ENCODE data around the gene CELA2A.
A peak's percentile ranks its signal among the peaks of the same experiment; 100 is the strongest.

The CELA2A gene

DNA sequence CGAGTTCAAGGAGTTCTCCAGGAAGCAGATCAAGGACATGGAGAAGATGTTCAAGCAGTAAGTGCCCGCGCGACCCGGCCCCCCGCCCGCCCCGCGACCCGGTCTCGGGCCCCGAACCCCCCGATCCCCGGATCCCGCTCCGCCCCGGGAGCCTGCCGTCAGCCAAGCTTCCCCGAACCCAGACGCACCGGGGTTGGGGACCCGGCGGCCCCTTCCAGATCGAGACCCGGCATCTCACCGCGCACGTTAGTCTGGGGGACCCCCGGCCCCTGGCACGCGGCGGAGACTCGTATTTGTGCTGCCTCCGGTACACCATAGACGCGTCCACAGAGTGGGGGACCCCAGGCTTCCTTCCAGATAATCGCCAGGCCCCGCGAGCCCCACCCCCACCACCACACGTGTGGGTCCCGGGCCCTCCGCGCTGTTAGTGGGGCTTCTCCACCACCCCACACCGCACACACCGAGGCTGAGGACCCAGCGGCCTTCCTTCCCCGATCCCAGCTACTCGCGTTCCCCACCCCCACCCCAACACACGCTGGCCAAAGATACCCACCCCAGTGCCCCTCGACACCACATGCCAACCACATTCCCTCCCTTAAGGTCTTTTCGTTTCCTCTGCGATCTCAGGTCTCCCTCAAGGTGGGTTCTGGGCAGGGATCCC lies 46.2 kb upstream of the CELA2A start:
- H3K18ac ChIP-seq (ENCODE audit: low read depth in 1 of 2, low read length in 2 of 2): peak overlapping the region; percentile 85 to 98
- H2BK15ac ChIP-seq (ENCODE audit: low read depth, poor library complexity, severe bottlenecking): peak overlapping the region; percentile 82
- no peak overlapping the region for H2BK5ac ChIP-seq (ENCODE audit: low read depth, low read length, poor library complexity, severe bottlenecking)
- H3K4me3 ChIP-seq (ENCODE audit: insufficient read depth in 1 of 2, low read depth in 1 of 2, low read length in 2 of 2): peak overlapping the region; percentile 84 to 91
- H3K4ac ChIP-seq (ENCODE audit: low read depth in 1 of 2, low read length in 2 of 2): peak overlapping the region; percentile 54 to 93
- peaks cover 32% of the 10 kb centered on the region for H3K79me1 ChIP-seq (replicated peaks; ENCODE audit: low read length, poor library complexity, severe bottlenecking)
- no peak overlapping the region for H3K27ac ChIP-seq (ENCODE audit: low read length, poor library complexity, severe bottlenecking)
- DNase-seq: no peak
- H2BK12ac ChIP-seq (ENCODE audit: low read length in 2 of 2): peak overlapping the region in 1 of 2 experiments; percentile 60
- peak overlapping the region; percentile 64 for H2BK120ac ChIP-seq (ENCODE audit: low read depth, low read length)
- H3K14ac ChIP-seq (ENCODE audit: low read length in 2 of 2): peak overlapping the region; percentile 78 to 92
- H3K27me3 ChIP-seq (ENCODE audit: control insufficient read depth in 1 of 2, insufficient read depth in 1 of 2, low read length in 2 of 2): peaks cover 0 to 7% of the 10 kb centered on the region in 2 experiments
- H2AK5ac ChIP-seq (ENCODE audit: low read length, severe bottlenecking): no peak overlapping the region
- peaks cover 3 to 6% of the 10 kb centered on the region in 2 experiments for H3K36me3 ChIP-seq (ENCODE audit: control insufficient read depth in 1 of 2, insufficient read depth in 2 of 2, low read depth in 1 of 2, low read length in 2 of 2)
- peak overlapping the region; percentile 92 for H3K4me2 ChIP-seq (ENCODE audit: low read length, poor library complexity, severe bottlenecking)
- H3K23ac ChIP-seq (ENCODE audit: low read length in 2 of 2): peak overlapping the region in 1 of 2 experiments; percentile 81
- H2AFZ ChIP-seq (ENCODE audit: low read depth, low read length): peak overlapping the region; percentile 96
- H3K9me3 ChIP-seq (ENCODE audit: control insufficient read depth, low read length): no peaks in the 10 kb centered on the region
- peaks cover 25% of the 10 kb centered on the region for H3K4me1 ChIP-seq (ENCODE audit: control insufficient read depth, insufficient read depth, low read depth, low read length)
- peak overlapping the region; percentile 92 for H3K9ac ChIP-seq (ENCODE audit: low read length)
- peak overlapping the region; percentile 64 for H4K91ac ChIP-seq (ENCODE audit: low read length)
- H4K8ac ChIP-seq (ENCODE audit: low read length): peak overlapping the region; percentile 61
- WGBS: 4% methylated on average over 52 of the region's 53 CpGs

DNA sequence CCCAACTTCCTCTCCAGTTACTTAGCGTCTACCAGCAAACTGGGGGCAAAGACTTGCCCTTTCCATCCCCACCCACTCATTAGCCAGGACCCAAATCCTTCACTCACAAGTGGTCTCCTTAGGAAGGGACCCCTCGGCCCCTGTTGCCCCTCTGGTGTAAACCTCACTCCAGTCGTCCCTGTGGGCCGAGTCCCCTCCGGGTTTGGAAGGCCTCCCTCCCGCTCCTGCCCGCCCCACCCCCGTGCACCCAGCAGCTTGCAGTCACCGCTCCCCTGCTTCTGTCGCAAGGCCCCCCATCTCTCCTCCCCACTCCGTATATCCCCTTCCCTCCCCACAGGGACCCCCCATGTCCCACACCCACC lies 45.7 kb upstream of the CELA2A start:
- Histone ChIP-seq H2BK5ac (ENCODE audit: low read depth, low read length, poor library complexity, severe bottlenecking) (no peak overlapping the region), H4K8ac (ENCODE audit: low read length) (peak overlapping the region; percentile 27), H2AFZ (ENCODE audit: low read depth, low read length) (no peak overlapping the region), H3K18ac (ENCODE audit: low read depth in 1 of 2, low read length in 2 of 2) (peak overlapping the region; percentile 37 to 98), H3K4ac (ENCODE audit: low read depth in 1 of 2, low read length in 2 of 2) (peak overlapping the region in 1 of 2 experiments; percentile 81), H2BK15ac (ENCODE audit: low read depth, poor library complexity, severe bottlenecking) (peak overlapping the region; percentile 82), H3K27me3 (ENCODE audit: control insufficient read depth in 1 of 2, insufficient read depth in 1 of 2, low read length in 2 of 2) (peaks cover 0 to 3% of the 10 kb centered on the region in 2 experiments), H3K36me3 (ENCODE audit: control insufficient read depth in 1 of 2, insufficient read depth in 2 of 2, low read depth in 1 of 2, low read length in 2 of 2) (peaks cover 3 to 6% of the 10 kb centered on the region in 2 experiments), H4K91ac (ENCODE audit: low read length) (peak overlapping the region; percentile 85), H3K23ac (ENCODE audit: low read length in 2 of 2) (no peak overlapping the region), H3K14ac (ENCODE audit: low read length in 2 of 2) (no peak overlapping the region), H3K4me2 (ENCODE audit: low read length, poor library complexity, severe bottlenecking) (peak overlapping the region; percentile 92), H3K9me3 (ENCODE audit: control insufficient read depth, low read length) (no peaks in the 10 kb centered on the region), H3K4me1 (ENCODE audit: control insufficient read depth, insufficient read depth, low read depth, low read length) (peaks cover 27% of the 10 kb centered on the region), H3K79me1 (replicated peaks; ENCODE audit: low read length, poor library complexity, severe bottlenecking) (peaks cover 32% of the 10 kb centered on the region), H3K27ac (ENCODE audit: low read length, poor library complexity, severe bottlenecking) (no peak overlapping the region), H2BK120ac (ENCODE audit: low read depth, low read length) (peak overlapping the region; percentile 71), H3K4me3 (ENCODE audit: insufficient read depth in 1 of 2, low read depth in 1 of 2, low read length in 2 of 2) (peak overlapping the region; percentile 84 to 91), H2BK12ac (ENCODE audit: low read length in 2 of 2) (no peak overlapping the region), H2AK5ac (ENCODE audit: low read length, severe bottlenecking) (no peak overlapping the region), H3K9ac (ENCODE audit: low read length) (peak overlapping the region; percentile 92)
- DNase-seq: no peak
- 72% methylated on average over 11 of the region's 11 CpGs for WGBS

DNA sequence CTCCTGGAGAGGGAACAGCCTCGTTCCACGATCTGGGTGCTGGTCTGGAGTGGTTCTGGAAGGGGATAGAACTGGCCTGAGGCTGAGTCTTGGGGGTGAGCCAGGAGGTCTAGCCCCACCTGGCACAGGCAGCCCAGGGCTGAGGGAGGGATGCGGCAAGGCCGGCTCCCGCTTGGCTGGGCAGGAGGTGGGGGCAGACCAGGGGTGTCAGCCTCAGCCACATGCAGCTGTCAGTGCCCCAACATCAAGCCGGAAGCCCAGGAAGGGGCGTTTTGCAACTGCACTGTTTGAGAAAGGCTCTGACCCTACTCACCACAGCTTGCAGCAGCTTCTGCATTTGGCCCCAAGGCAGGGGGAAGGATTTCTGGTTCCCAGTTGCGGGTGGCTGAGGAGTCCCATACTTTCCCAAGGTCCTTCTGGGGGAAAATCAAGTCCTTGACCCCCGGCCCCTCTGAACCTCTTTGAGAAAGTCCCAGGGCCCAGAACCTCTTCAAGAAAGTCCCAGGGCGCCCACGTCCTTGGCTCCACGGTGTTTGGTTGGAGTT lies 44.9 kb upstream of the CELA2A start:
- H2BK12ac ChIP-seq (ENCODE audit: low read length in 2 of 2): peak overlapping the region; percentile 49 to 93
- no peak overlapping the region for H2AFZ ChIP-seq (ENCODE audit: low read depth, low read length)
- H3K9ac ChIP-seq (ENCODE audit: low read length): peak overlapping the region; percentile 92
- no peak overlapping the region for H3K27ac ChIP-seq (ENCODE audit: low read length, poor library complexity, severe bottlenecking)
- H3K4me3 ChIP-seq (ENCODE audit: insufficient read depth in 1 of 2, low read depth in 1 of 2, low read length in 2 of 2): peak overlapping the region; percentile 22 to 91
- peak overlapping the region; percentile 71 for H2BK120ac ChIP-seq (ENCODE audit: low read depth, low read length)
- peak overlapping the region in 1 of 2 experiments; percentile 74 for H3K23ac ChIP-seq (ENCODE audit: low read length in 2 of 2)
- peaks cover 32% of the 10 kb centered on the region for H3K4me1 ChIP-seq (ENCODE audit: control insufficient read depth, insufficient read depth, low read depth, low read length)
- H4K8ac ChIP-seq (ENCODE audit: low read length): no peak overlapping the region
- peak overlapping the region; percentile 92 for H3K4me2 ChIP-seq (ENCODE audit: low read length, poor library complexity, severe bottlenecking)
- H2BK15ac ChIP-seq (ENCODE audit: low read depth, poor library complexity, severe bottlenecking): peak overlapping the region; percentile 60
- H3K18ac ChIP-seq (ENCODE audit: low read depth in 1 of 2, low read length in 2 of 2): peak overlapping the region; percentile 11 to 41
- no peaks in the 10 kb centered on the region for H3K9me3 ChIP-seq (ENCODE audit: control insufficient read depth, low read length)
- H4K91ac ChIP-seq (ENCODE audit: low read length): peak overlapping the region; percentile 74
- H2BK5ac ChIP-seq (ENCODE audit: low read depth, low read length, poor library complexity, severe bottlenecking): no peak overlapping the region
- peaks cover 3 to 6% of the 10 kb centered on the region in 2 experiments for H3K36me3 ChIP-seq (ENCODE audit: control insufficient read depth in 1 of 2, insufficient read depth in 2 of 2, low read depth in 1 of 2, low read length in 2 of 2)
- DNase-seq: peak; percentile 78
- peak overlapping the region; percentile 39 to 81 for H3K4ac ChIP-seq (ENCODE audit: low read depth in 1 of 2, low read length in 2 of 2)
- peaks cover 32% of the 10 kb centered on the region for H3K79me1 ChIP-seq (replicated peaks; ENCODE audit: low read length, poor library complexity, severe bottlenecking)
- H3K14ac ChIP-seq (ENCODE audit: low read length in 2 of 2): peak overlapping the region in 1 of 2 experiments; percentile 87
- H2AK5ac ChIP-seq (ENCODE audit: low read length, severe bottlenecking): no peak overlapping the region
- 60% methylated on average over 12 of the region's 12 CpGs for WGBS
- H3K27me3 ChIP-seq (ENCODE audit: control insufficient read depth in 1 of 2, insufficient read depth in 1 of 2, low read length in 2 of 2): no peaks in the 10 kb centered on the region

DNA sequence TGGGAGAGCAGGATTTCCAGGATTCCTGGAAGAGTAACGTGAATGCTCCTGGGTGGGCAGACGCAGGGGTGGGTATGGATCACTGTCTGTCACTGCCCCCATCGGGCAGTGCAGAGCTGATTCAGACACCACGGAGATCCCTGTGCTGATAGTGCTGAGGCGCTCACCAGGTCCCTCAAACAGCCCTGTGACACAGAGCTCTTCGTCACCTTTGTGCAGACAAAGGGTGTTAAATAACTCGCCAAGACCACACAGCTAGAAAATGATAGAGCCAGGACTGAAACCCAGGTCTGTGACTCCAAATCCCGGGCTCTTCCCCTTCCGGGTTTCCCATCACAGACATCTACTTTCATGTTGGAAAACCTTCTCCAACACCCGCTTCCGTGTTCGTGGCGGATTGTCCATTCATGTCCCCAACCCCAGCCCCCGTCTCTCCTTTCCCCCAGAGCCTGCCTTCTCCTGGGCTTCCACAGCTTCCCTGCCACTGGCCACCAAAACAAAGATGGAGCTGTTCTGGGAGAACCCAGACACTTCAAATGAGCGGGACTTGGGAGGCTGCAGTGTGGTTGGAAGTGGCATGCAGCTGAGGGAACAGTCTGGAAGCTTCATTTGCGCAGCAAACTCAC lies 44.2 kb upstream of the CELA2A start:
- Histone ChIP-seq H3K79me1 (replicated peaks; ENCODE audit: low read length, poor library complexity, severe bottlenecking) (peaks cover 32% of the 10 kb centered on the region), H3K23ac (ENCODE audit: low read length in 2 of 2) (no peak overlapping the region), H3K4me1 (ENCODE audit: control insufficient read depth, insufficient read depth, low read depth, low read length) (peaks cover 36% of the 10 kb centered on the region), H2BK15ac (ENCODE audit: low read depth, poor library complexity, severe bottlenecking) (peak overlapping the region; percentile 2), H2AFZ (ENCODE audit: low read depth, low read length) (no peak overlapping the region), H2BK5ac (ENCODE audit: low read depth, low read length, poor library complexity, severe bottlenecking) (no peak overlapping the region), H3K27me3 (ENCODE audit: control insufficient read depth in 1 of 2, insufficient read depth in 1 of 2, low read length in 2 of 2) (no peaks in the 10 kb centered on the region), H3K4ac (ENCODE audit: low read depth in 1 of 2, low read length in 2 of 2) (no peak overlapping the region), H3K4me2 (ENCODE audit: low read length, poor library complexity, severe bottlenecking) (no peak overlapping the region), H3K9ac (ENCODE audit: low read length) (peak overlapping the region; percentile 6), H3K18ac (ENCODE audit: low read depth in 1 of 2, low read length in 2 of 2) (peak overlapping the region; percentile 5 to 23), H2AK5ac (ENCODE audit: low read length, severe bottlenecking) (no peak overlapping the region), H4K8ac (ENCODE audit: low read length) (no peak overlapping the region), H3K14ac (ENCODE audit: low read length in 2 of 2) (no peak overlapping the region), H2BK12ac (ENCODE audit: low read length in 2 of 2) (no peak overlapping the region), H3K36me3 (ENCODE audit: control insufficient read depth in 1 of 2, insufficient read depth in 2 of 2, low read depth in 1 of 2, low read length in 2 of 2) (peaks cover 3 to 6% of the 10 kb centered on the region in 2 experiments), H3K27ac (ENCODE audit: low read length, poor library complexity, severe bottlenecking) (no peak overlapping the region), H3K4me3 (ENCODE audit: insufficient read depth in 1 of 2, low read depth in 1 of 2, low read length in 2 of 2) (no peak overlapping the region), H2BK120ac (ENCODE audit: low read depth, low read length) (peak overlapping the region; percentile 54), H4K91ac (ENCODE audit: low read length) (no peak overlapping the region), H3K9me3 (ENCODE audit: control insufficient read depth, low read length) (no peaks in the 10 kb centered on the region)
- peak; percentile 47 for DNase-seq
- WGBS: 67% methylated on average over 16 of the region's 16 CpGs
